H1 (cell line): ENCODE measurements around the gene FGF2. TPM values are rescaled to one million over a fixed set of nuclear protein-coding genes. Genes with fewer than 3 reads are reported as not detected.

Experiments
- CTCF ChIA-PET: fragments of 300-600 bp; sonication (Branson Sonifier 250); formaldehyde crosslinking; loops from one replicate; lab custom pipeline; 2021; ENCODE audit not compliant: partially characterized antibody; lab: Charles Lee
- POLR2A ChIA-PET: fragments of 300-600 bp; sonication (Branson Sonifier 250); formaldehyde crosslinking; loops from one replicate; lab custom pipeline; 2021; ENCODE audit warnings: inconsistent platforms; ENCODE audit not compliant: partially characterized antibody; lab: Charles Lee
- DNase-seq, 2 experiments: peaks; one replicate each; pipeline versions ENCODE4 v3.0.0 to v3.0.0-alpha.2; 2010 to 2022; ENCODE audit warnings: low spot score in 2 of 2, low read depth in 1 of 2, mixed read lengths in 1 of 2
- FAIRE-seq: peaks from 2 replicates; lab custom pipeline; 2011; peaks lifted over from hg19 to GRCh38; lab: Jason Lieb, UNC
- H2AFZ ChIP-seq: 2 replicates; pipeline ENCODE4 v1.8.1; 2012; ENCODE audit warnings: low read length, inconsistent platforms
- H2AK5ac ChIP-seq: 2 replicates; pipeline ENCODE4 v1.6.1; 2013; ENCODE audit warnings: low read depth, low read length
- H2BK120ac ChIP-seq: replicated peaks from 2 replicates; pipeline ENCODE3; 2013; ENCODE audit warnings: low read depth, low read length, inconsistent platforms
- H2BK12ac ChIP-seq: 2 replicates; pipeline ENCODE4 v1.6.1; 2013; ENCODE audit warnings: low read depth, low read length
- H2BK15ac ChIP-seq: 2 replicates; pipeline ENCODE4 v1.6.1; 2013; ENCODE audit warnings: low read length
- H2BK20ac ChIP-seq: 2 replicates; pipeline ENCODE4 v1.6.1; 2013; ENCODE audit warnings: low read length
- H2BK5ac ChIP-seq: 2 replicates; pipeline ENCODE4 v1.6.1; 2013; ENCODE audit warnings: low read depth, low read length
- H3K14ac ChIP-seq: 2 replicates; pipeline ENCODE4 v1.6.1; 2013; ENCODE audit warnings: inconsistent platforms; ENCODE audit not compliant: insufficient read length
- H3K18ac ChIP-seq: 2 replicates; pipeline ENCODE4 v1.6.1; 2013; ENCODE audit warnings: low read length; ENCODE audit errors: extremely low read depth
- H3K23ac ChIP-seq: 2 replicates; pipeline ENCODE4 v1.6.1; 2013; ENCODE audit warnings: inconsistent platforms; ENCODE audit not compliant: insufficient read length
- H3K23me2 ChIP-seq: 2 replicates; pipeline ENCODE4 v1.6.1; 2013; ENCODE audit warnings: low read depth, low read length
- H3K27ac ChIP-seq: 2 replicates; pipeline ENCODE4 v1.6.1; 2011; ENCODE audit warnings: low read depth, low read length, inconsistent platforms
- H3K27me3 ChIP-seq, 4 experiments: replicated peaks in 1 of 4; 1 replicate in 1 of 4; 2 replicates in 3 of 4; pipeline versions ENCODE4 v1.6.1 to v1.8.1; 2011 to 2013; ENCODE audit warnings: low read length in 3 of 4, mild to moderate bottlenecking in 3 of 4, inconsistent platforms in 2 of 4, mixed read lengths in 2 of 4, moderate library complexity in 1 of 4; ENCODE audit not compliant: control insufficient read depth in 3 of 4, insufficient read depth in 3 of 4; ENCODE audit errors: extremely low read depth in 1 of 4
- H3K36me3 ChIP-seq, 4 experiments: 2 replicates each; pipeline versions ENCODE4 v1.6.1 to v1.8.1; 2011 to 2013; ENCODE audit warnings: mild to moderate bottlenecking in 4 of 4, low read length in 3 of 4, moderate library complexity in 2 of 4, control low read depth in 1 of 4, inconsistent platforms in 1 of 4; ENCODE audit not compliant: insufficient read depth in 4 of 4, control insufficient read depth in 2 of 4
- H3K4ac ChIP-seq: replicated peaks from 2 replicates; pipeline ENCODE3; 2013; ENCODE audit warnings: low read length, low read depth, mixed read lengths, inconsistent platforms; ENCODE audit not compliant: insufficient read length
- H3K4me1 ChIP-seq, 4 experiments: replicated peaks in 1 of 4; 1 replicate in 1 of 4; 2 replicates in 3 of 4; pipeline versions ENCODE4 v1.6.1 to v1.8.1; 2011 to 2013; ENCODE audit warnings: low read length in 3 of 4, inconsistent platforms in 2 of 4, mixed read lengths in 1 of 4; ENCODE audit not compliant: insufficient read depth in 4 of 4, control insufficient read depth in 3 of 4
- H3K4me2 ChIP-seq, 2 experiments: 2 replicates each; pipeline versions ENCODE4 v1.6.1 to v1.8.1; 2011 to 2013; ENCODE audit warnings: low read depth in 2 of 2, low read length in 2 of 2, control low read depth in 1 of 2, inconsistent platforms in 1 of 2, mild to moderate bottlenecking in 1 of 2; ENCODE audit not compliant: insufficient read depth in 1 of 2
- H3K4me3 ChIP-seq, 4 experiments: fragments of 200-600, 300-600 bp in 1 of 4; sonication (generic), shearing (Covaris generic), sonication (Bioruptor Twin) in 1 of 4; 2 replicates each; pipeline versions ENCODE4 v1.5.1 to v1.8.1; 2011 to 2016; ENCODE audit warnings: low read length in 4 of 4, low read depth in 3 of 4, control low read depth in 2 of 4, inconsistent platforms in 2 of 4, mild to moderate bottlenecking in 2 of 4, mixed read lengths in 1 of 4, moderate library complexity in 1 of 4; ENCODE audit not compliant: insufficient read depth in 2 of 4; ENCODE audit errors: extremely low read depth in 1 of 4
- H3K56ac ChIP-seq: replicated peaks from 2 replicates; pipeline ENCODE3; 2013; ENCODE audit warnings: low read depth, mild to moderate bottlenecking, mixed read lengths, low read length, inconsistent platforms; ENCODE audit not compliant: insufficient read length
- H3K79me1 ChIP-seq: 2 replicates; pipeline ENCODE4 v1.6.1; 2013; ENCODE audit warnings: low read depth, low read length, control low read depth
- H3K79me2 ChIP-seq, 2 experiments: 2 replicates each; pipeline versions ENCODE4 v1.6.1 to v1.8.1; 2012 to 2013; ENCODE audit warnings: low read length in 2 of 2, mild to moderate bottlenecking in 2 of 2, inconsistent platforms in 1 of 2; ENCODE audit not compliant: insufficient read depth in 2 of 2, control insufficient read depth in 1 of 2
- H3K9ac ChIP-seq, 4 experiments: replicated peaks in 1 of 4; 1 replicate in 1 of 4; 2 replicates in 3 of 4; pipeline versions ENCODE4 v1.6.1 to v1.8.1; 2011 to 2013; ENCODE audit warnings: low read depth in 3 of 4, low read length in 3 of 4, control low read depth in 2 of 4, mild to moderate bottlenecking in 2 of 4, moderate library complexity in 2 of 4, inconsistent platforms in 1 of 4; ENCODE audit errors: extremely low read depth in 1 of 4
- H3K9me3 ChIP-seq, 2 experiments: 2 replicates each; pipeline versions ENCODE4 v1.6.1 to v1.8.1; 2012 to 2013; ENCODE audit warnings: mild to moderate bottlenecking in 2 of 2, moderate library complexity in 2 of 2, control low read depth in 1 of 2, inconsistent platforms in 1 of 2, low read depth in 1 of 2, low read length in 1 of 2, mixed read lengths in 1 of 2; ENCODE audit not compliant: insufficient read depth in 2 of 2
- H4K20me1 ChIP-seq, 2 experiments: replicated peaks in 1 of 2; 2 replicates each; pipeline versions ENCODE3 to v1.8.1; 2011 to 2013; ENCODE audit warnings: inconsistent platforms in 2 of 2, low read length in 2 of 2, mild to moderate bottlenecking in 1 of 2; ENCODE audit not compliant: insufficient read depth in 2 of 2, control insufficient read depth in 1 of 2
- H4K5ac ChIP-seq: 2 replicates; pipeline ENCODE4 v1.6.1; 2013; ENCODE audit warnings: low read length, low read depth, mixed read lengths, inconsistent platforms; ENCODE audit not compliant: insufficient read length
- H4K8ac ChIP-seq: 2 replicates; pipeline ENCODE4 v1.8.0; 2013; ENCODE audit warnings: mild to moderate bottlenecking, moderate library complexity, low read length, inconsistent platforms; ENCODE audit not compliant: insufficient read depth; ENCODE audit errors: extremely low read depth
- H4K91ac ChIP-seq: replicated peaks from 2 replicates; pipeline ENCODE3; 2013; ENCODE audit warnings: low read length, mixed read lengths, inconsistent platforms; ENCODE audit not compliant: insufficient read length
- CBX5 ChIP-seq: fragments of 300-800, 300-1000 bp; sonication (generic); IDR thresholded peaks from 2 replicates; pipeline ENCODE4 v1.7.1; 2016; ENCODE audit warnings: antibody characterized with exemption, low read length, low read depth
- EGR1 ChIP-seq: IDR thresholded peaks from 2 replicates; pipeline ENCODE4 v1.6.1; 2011; ENCODE audit warnings: low read depth, low read length, borderline replicate concordance
- KDM1A ChIP-seq: fragments of 200-600, 300-600 bp; sonication (generic); IDR thresholded peaks from 2 replicates; pipeline ENCODE4 v1.7.1; 2016; ENCODE audit warnings: mild to moderate bottlenecking, low read length, borderline replicate concordance
- SAP30 ChIP-seq: fragments of 300-600 bp; sonication (generic); IDR thresholded peaks from 2 replicates; pipeline ENCODE4 v1.7.1; 2012; ENCODE audit warnings: low read length, moderate library complexity, mild to moderate bottlenecking, inconsistent platforms; ENCODE audit not compliant: insufficient read depth, insufficient replicate concordance
- SP2 ChIP-seq: IDR thresholded peaks from 2 replicates; pipeline ENCODE4 v1.6.1; 2012; ENCODE audit warnings: mild to moderate bottlenecking, low read length, inconsistent platforms
- SUZ12 ChIP-seq: fragments of 200-600 bp; sonication (generic); IDR thresholded peaks from 2 replicates; pipeline ENCODE4 v1.6.1; 2012; ENCODE audit warnings: mild to moderate bottlenecking, inconsistent platforms, low read length, moderate library complexity, mixed read lengths
- TBP ChIP-seq: IDR thresholded peaks from 2 replicates; pipeline ENCODE4 v1.6.1; 2011; ENCODE audit warnings: low read depth, low read length, improper control_type of control experiment
- WGBS, 2 experiments: shearing (Covaris generic) in 1 of 2; methylation state at CpG; one replicate each; pipeline versions ENCODE4 v1.1.6 to v1.1.7; 2013 to 2015; ENCODE audit warnings: low lambda C conversion rate in 2 of 2, mixed read lengths in 2 of 2, inconsistent platforms in 1 of 2, low coverage in 1 of 2, missing lambda C conversion rate in 1 of 2; ENCODE audit not compliant: insufficient replicate concordance in 2 of 2, insufficient coverage in 1 of 2, insufficient read length in 1 of 2; ENCODE audit errors: extremely low coverage in 1 of 2, missing lambda C conversion rate in 1 of 2; 5-methylcytosine and 5-hydroxymethylcytosine counted together
- polyA plus RNA-seq, 7 experiments: library from polyadenylated mRNA; depleted of rRNA in 3 of 7; stranded (reverse) in 5 of 7; unstranded in 2 of 7; fragments of >200 nt in 5 of 7; fragments of 200-250 nt in 2 of 7; gene quantifications; 1 replicate in 5 of 7; 2 replicates in 1 of 7; 4 replicates in 1 of 7; pipeline versions ENCODE4 v1.2.1 to v1.2.3, GENCODE V29; 2011 to 2013; ENCODE audit warnings: missing spikeins in 2 of 7, mixed read lengths in 2 of 7
- total RNA-seq: library from RNA; stranded (reverse); fragmentation: NEBNext Ultra II Directional; extraction: Animal tissue kit (Norgen Biotek cat#: 25700); gene quantifications from 2 replicates; pipeline ENCODE4 v1.2.1, GENCODE V29; 2021
- TF ChIP-seq, protein P1 (sequence below): IDR thresholded peaks from 2 replicates; pipeline ENCODE4 v1.6.1; 2011; ENCODE audit warnings: low read depth, mild to moderate bottlenecking, low read length; ENCODE audit not compliant: insufficient read depth
- TF ChIP-seq, protein P2 (sequence below): IDR thresholded peaks from 2 replicates; pipeline ENCODE4 v1.6.1; 2012; ENCODE audit warnings: inconsistent platforms

Gene FGF2
- total and polyA plus RNA-seq, 2 of the 8 experiments (the other 6 are each of a cell fraction or from before 2014, with no cell fraction given), result 23.4 to 145 TPM

DNA sequence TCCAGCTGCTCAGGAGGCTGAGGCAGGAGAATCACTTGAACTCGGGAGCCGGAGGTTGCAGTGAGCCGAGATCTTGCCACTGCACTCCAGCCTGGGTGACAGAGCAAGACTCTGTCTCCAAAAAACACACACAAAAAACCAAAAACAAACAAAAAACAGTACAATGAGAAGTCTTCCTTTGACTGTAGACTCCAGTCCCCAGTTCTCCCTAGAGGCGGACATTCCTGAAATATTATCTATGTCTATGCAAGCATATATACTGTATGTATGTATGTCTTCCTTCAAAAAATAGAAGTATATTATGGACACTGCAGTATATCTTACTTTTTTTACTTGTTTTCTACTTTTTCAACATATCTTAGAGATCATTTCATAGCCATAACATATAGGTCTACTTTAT is 10.2 kb upstream of the FGF2 start:
- H3K79me1 ChIP-seq, result no peaks in the 10 kb centered on the region
- FAIRE-seq, result no peak
- no peak overlapping the region for H4K5ac ChIP-seq
- H3K27me3 ChIP-seq, result no peaks in the 10 kb centered on the region
- no peak overlapping the region for H3K18ac ChIP-seq
- no peak overlapping the region for H3K9ac ChIP-seq
- no peak for TF ChIP-seq SUZ12
- TF ChIP-seq, protein P1, sequence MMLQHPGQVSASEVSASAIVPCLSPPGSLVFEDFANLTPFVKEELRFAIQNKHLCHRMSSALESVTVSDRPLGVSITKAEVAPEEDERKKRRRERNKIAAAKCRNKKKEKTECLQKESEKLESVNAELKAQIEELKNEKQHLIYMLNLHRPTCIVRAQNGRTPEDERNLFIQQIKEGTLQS, result no peak
- TF ChIP-seq EGR1, result no peak
- TF ChIP-seq SP2, result no peak
- TF ChIP-seq CBX5, result no peak
- TF ChIP-seq KDM1A, result no peak
- TF ChIP-seq SAP30, result no peak
- TF ChIP-seq TBP, result no peak
- TF ChIP-seq, protein P2, sequence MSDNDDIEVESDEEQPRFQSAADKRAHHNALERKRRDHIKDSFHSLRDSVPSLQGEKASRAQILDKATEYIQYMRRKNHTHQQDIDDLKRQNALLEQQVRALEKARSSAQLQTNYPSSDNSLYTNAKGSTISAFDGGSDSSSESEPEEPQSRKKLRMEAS, result no peak
- no peak overlapping the region for H3K14ac ChIP-seq
- H3K9me3 ChIP-seq, result peaks cover 0 to 7% of the 10 kb centered on the region in 2 experiments; a peak in 2 of 4 replicates
- H3K36me3 ChIP-seq, result no peaks in the 10 kb centered on the region
- H3K4me1 ChIP-seq, result no peaks in the 10 kb centered on the region
- no peaks in the 10 kb centered on the region for H3K79me2 ChIP-seq
- no peaks in the 10 kb centered on the region for H3K23me2 ChIP-seq
- ChIA-PET POLR2A (no interaction called here), CTCF (interaction anchor here (0.6 kb wide), 1 partner anchor 61 kb away, joined by 3 read pairs; no protein-coding TSS in a partner anchor)
- no peaks in the 10 kb centered on the region for H4K20me1 ChIP-seq
- H4K8ac ChIP-seq, result no peak overlapping the region
- no peak overlapping the region for H2BK15ac ChIP-seq
- H3K56ac ChIP-seq, result no peak overlapping the region
- no peak overlapping the region for H2BK5ac ChIP-seq
- no peak overlapping the region for H3K4ac ChIP-seq
- DNase-seq, result no peak
- no peak overlapping the region for H2AFZ ChIP-seq
- H2AK5ac ChIP-seq, result no peak overlapping the region
- H2BK120ac ChIP-seq, result no peak overlapping the region
- no peak overlapping the region for H3K4me3 ChIP-seq
- no peak overlapping the region for H4K91ac ChIP-seq
- 91% methylated on average over 4 of the region's 4 CpGs; no CpG with 5 or more reads in 1 of the 2 experiments for WGBS, 2 experiments
- H2BK20ac ChIP-seq, result no peak overlapping the region
- no peak overlapping the region for H3K27ac ChIP-seq
- H3K23ac ChIP-seq, result no peak overlapping the region
- H2BK12ac ChIP-seq, result no peak overlapping the region
- no peak overlapping the region for H3K4me2 ChIP-seq
